Measurements from ENCODE around the gene ST3GAL2.

ST3GAL2 gene

DNA sequence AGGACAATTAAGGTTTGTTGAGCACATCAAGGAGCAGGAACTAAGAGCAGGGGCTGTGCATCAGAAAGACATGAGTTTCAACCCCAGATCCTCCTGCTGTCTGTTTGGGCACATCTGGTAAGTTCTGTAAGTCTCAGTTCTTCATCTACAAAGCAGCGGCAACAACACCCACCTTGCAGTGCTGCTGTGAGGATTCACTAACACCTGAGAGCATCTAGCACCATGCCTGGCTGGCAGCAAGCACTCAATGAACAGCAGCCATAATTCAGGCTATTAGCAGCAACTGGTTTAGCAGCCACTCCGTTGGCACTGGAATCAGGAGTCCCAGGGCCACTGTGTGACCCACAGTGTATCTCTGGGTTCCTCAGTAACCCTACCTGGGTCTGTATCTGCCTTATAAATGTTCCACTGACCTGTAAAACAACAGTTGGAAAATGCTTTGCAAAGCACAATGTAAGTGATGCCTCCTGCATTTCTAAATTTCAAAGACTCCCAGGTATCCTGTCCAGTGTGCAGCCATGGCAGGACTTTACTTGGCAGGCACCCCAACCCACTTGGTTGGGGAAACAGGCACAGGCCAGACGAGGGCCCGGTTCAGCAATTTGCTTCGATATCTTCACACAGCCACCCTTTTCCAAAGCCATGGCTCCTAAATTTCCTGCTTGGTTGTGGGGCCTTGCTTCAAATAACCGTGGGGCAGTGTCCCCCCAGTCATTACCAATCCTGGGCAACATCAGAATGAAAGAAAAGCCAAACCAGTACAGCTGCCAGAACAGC lies 4.2 kb downstream of the ST3GAL2 start:
- peak overlapping the region; percentile 15; the same call in 1 of the 2 replicates for H3K4me3 ChIP-seq (ENCODE audit: low read depth, low read length)
- DNase-seq (ENCODE audit: low read depth) = no peak

DNA sequence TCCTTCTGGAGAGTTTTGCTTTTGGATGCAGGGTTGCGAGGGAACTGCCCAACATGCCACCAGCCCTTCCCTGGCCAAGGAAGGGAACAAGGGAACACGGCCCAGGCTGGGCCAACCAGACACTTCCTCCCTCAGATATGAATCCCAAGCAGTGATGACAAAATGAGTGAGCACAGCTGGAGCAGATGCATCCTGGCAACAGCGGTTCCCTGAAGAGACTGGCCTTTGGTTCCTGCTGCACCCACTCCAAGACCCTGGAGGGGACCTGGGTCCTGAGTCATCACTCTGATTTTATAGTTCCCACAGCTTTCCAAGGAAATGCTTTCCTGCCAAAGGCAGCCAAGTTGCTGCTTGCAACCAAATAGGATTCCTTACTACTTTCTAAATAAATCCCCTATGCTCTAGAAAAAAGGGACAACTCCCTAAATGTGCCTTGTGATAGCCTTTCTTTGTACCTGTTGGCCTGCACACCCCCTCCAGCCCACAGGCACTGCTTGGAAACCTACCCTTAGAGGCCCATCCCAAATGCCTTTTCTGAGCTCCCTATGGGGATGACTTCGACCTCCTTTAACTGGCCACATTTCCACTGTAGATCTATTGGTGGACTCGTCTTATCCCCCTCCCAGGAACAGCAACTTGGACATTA lies 5.3 kb downstream of the ST3GAL2 start:
- peak overlapping the region; percentile 34 for H3K4me3 ChIP-seq (ENCODE audit: low read depth, low read length)
- DNase-seq (ENCODE audit: low read depth) = no peak
- TF ChIP-seq, protein P1, sequence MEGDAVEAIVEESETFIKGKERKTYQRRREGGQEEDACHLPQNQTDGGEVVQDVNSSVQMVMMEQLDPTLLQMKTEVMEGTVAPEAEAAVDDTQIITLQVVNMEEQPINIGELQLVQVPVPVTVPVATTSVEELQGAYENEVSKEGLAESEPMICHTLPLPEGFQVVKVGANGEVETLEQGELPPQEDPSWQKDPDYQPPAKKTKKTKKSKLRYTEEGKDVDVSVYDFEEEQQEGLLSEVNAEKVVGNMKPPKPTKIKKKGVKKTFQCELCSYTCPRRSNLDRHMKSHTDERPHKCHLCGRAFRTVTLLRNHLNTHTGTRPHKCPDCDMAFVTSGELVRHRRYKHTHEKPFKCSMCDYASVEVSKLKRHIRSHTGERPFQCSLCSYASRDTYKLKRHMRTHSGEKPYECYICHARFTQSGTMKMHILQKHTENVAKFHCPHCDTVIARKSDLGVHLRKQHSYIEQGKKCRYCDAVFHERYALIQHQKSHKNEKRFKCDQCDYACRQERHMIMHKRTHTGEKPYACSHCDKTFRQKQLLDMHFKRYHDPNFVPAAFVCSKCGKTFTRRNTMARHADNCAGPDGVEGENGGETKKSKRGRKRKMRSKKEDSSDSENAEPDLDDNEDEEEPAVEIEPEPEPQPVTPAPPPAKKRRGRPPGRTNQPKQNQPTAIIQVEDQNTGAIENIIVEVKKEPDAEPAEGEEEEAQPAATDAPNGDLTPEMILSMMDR (IDR thresholded peaks at IDR 0.05; ENCODE audit: low read depth, low read length, missing control alignments) = no peak

More for the DNA sequence above, 4.2 kb downstream of the ST3GAL2 start:
- TF ChIP-seq, protein P1 (IDR thresholded peaks at IDR 0.05; ENCODE audit: low read depth, low read length, missing control alignments) = no peak

DNA sequence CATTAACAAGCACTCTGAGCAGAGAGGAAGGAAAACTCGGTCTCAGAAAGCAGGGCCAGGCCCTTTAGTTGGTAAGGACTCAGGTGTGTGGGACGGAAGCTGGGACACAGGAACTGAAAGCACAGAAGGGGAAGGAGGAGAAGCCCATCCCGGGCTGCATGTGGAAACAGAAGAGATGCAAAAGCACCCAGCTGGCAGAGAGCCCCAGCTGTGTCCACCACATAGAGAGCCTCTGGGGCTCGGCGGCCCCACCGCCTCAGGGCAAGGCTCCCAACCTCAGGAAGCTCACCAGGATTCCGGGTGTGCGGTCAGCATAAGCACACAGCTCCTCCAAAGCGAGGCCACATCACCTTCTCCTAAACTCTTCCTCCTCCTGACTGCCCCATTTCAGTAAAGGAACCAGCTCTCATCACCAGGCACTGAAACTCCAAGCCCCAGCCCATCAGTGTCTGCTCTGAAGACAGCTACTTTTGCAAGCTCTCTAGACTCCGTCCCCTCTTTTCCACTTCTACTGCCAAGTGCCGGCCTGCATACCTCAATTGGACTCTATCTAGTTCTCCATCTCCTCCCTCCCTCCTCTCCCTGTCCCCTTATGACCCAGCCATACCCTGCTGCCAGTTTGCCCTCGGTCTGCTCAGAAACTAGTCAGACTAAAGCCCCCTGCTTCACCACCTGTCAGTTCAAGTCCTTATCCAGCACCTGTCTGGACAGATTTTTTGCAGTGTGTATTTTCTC lies 6.0 kb downstream of the ST3GAL2 start:
- TF ChIP-seq, protein P1 (IDR thresholded peaks at IDR 0.05; ENCODE audit: low read depth, low read length, missing control alignments) = no peak
- H3K4me3 ChIP-seq (ENCODE audit: low read depth, low read length) = peak overlapping the region; percentile 34
- DNase-seq (ENCODE audit: low read depth) = peak; percentile 72

DNA sequence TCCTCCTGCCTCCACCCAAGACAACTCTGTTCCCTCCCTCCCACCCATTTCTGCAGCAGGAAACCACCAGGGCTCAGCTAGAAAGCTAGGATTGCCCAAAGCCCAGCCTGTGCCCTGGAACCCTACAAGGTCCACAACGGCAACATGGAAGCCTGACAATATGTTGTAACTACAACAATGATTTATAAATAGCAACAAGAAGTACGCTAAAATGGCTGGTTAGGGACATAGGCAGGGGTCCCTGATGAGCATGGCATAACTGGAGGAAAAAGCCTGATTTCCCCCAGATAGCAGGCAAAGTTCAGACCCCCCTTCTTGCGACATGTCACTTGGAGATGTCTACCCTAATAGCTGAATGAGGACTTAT lies 6.6 kb downstream of the ST3GAL2 start:
- TF ChIP-seq, protein P1 (IDR thresholded peaks at IDR 0.05; ENCODE audit: low read depth, low read length, missing control alignments) = no peak
- H3K4me3 ChIP-seq (ENCODE audit: low read depth, low read length) = peak overlapping the region; percentile 34; the same call in 1 of the 2 replicates
- no peak for DNase-seq (ENCODE audit: low read depth)

DNA sequence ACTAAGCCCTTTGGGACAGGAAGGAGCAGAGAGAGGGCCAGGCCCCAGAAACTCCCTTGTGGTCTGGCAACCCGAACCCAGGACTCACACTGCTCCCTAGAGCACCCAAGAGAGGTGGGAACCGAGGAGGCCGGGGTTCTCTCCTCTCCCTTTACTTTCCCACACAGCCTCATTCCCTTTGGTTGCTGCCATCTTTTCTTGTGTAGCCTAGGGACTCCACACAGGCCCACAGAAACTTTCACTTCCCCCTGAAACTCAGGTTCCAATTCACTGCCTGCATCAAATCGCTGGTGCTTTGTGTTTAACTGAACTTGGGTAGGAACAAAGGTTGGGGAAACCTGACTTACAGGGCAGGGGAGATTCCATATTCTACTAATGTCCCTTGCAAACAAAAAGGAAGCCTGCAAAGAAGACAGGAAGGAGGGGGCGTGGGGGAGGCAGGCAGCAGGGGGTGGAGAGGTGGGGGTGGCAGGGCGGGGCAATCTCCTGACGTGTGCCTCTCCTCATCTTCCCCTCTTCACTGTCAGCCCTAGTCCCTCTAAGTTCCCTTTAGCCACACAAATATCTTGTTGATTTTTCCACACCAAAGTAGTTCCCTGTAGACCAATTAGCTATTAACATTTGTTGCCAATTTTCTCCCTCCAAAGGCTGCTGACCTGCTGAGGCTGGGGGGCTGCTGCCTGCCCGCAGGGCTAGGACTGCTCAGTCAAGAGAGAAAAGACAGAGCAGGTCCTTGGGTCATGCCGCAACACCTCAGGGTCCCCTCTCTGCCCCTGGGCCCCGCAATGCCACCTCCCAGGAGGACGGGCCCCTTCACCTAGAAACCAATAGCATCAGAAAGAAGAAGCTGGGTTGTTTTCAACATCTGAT lies 8.0 kb downstream of the ST3GAL2 start:
- no peak overlapping the region; the same call in 1 of the 2 replicates for H3K4me3 ChIP-seq (ENCODE audit: low read depth, low read length)
- peak; percentile 95 for DNase-seq (ENCODE audit: low read depth)
- TF ChIP-seq, protein P1 (IDR thresholded peaks at IDR 0.05; ENCODE audit: low read depth, low read length, missing control alignments) = no peak

Data from GM12864 (cell line).